H1 (cell line): ENCODE results near the gene NINJ2. TPM values are rescaled to one million over a fixed set of nuclear protein-coding genes. Genes with fewer than 3 reads are reported as not detected.

Source experiments
- ASH2L ChIP-seq: fragments of 200-600, 300-600 bp; sonication (generic); IDR thresholded peaks from one replicate; pipeline ENCODE4 v1.7.1; 2017; ENCODE audit warnings: low read length
- KDM4A ChIP-seq: IDR thresholded peaks from one replicate; pipeline ENCODE4 v1.7.1; 2012; ENCODE audit warnings: low read depth, mild to moderate bottlenecking, moderate library complexity, low read length, inconsistent platforms; ENCODE audit not compliant: severe bottlenecking
- RBBP5 ChIP-seq: IDR thresholded peaks from 2 replicates; pipeline ENCODE4 v1.7.1; 2012; ENCODE audit warnings: low read depth, mild to moderate bottlenecking, inconsistent platforms, low read length, moderate library complexity, borderline replicate concordance
- SIRT6 ChIP-seq: IDR thresholded peaks from one replicate; pipeline ENCODE4 v1.7.1; 2012; ENCODE audit warnings: low read length, inconsistent platforms
- ZNF274 ChIP-seq: IDR thresholded peaks from 2 replicates; pipeline ENCODE4 v1.7.0; 2012; ENCODE audit warnings: low read length, borderline replicate concordance; ENCODE audit errors: extremely low read depth
- polyA plus RNA-seq, 7 experiments: library from polyadenylated mRNA; depleted of rRNA in 3 of 7; stranded (reverse) in 5 of 7; unstranded in 2 of 7; fragments of >200 nt in 5 of 7; fragments of 200-250 nt in 2 of 7; gene quantifications; 1 replicate in 5 of 7; 2 replicates in 1 of 7; 4 replicates in 1 of 7; pipeline versions ENCODE4 v1.2.1 to v1.2.3, GENCODE V29; 2011 to 2013; ENCODE audit warnings: missing spikeins in 2 of 7, mixed read lengths in 2 of 7
- total RNA-seq: library from RNA; stranded (reverse); fragmentation: NEBNext Ultra II Directional; extraction: Animal tissue kit (Norgen Biotek cat#: 25700); gene quantifications from 2 replicates; pipeline ENCODE4 v1.2.1, GENCODE V29; 2021

Gene NINJ2
- total and polyA plus RNA-seq, 2 of the 8 experiments (the other 6 are each of a cell fraction or from before 2014, with no cell fraction given), result 1.4 TPM; not detected in 1

GRCh38 chr12:704516-705242, 41.4 kb upstream of the NINJ2 start (continued):
- TF ChIP-seq KDM4A (no peak), RBBP5 (no peak), ZNF274 (no peak), ASH2L (no peak), SIRT6 (no peak)
